SK-N-MC (cell line): ENCODE measurements around the gene BLTP3A.
"Not testable (repeated sequence)": the region's sequence is repeated elsewhere in the genome, so short reads cannot be mapped to it uniquely, and the experiment has no call there.

ENCODE experiments used
- DNase-seq: peaks from one replicate; pipeline ENCODE4 v3.0.0-alpha.2; 2011; ENCODE audit warnings: low read depth, low spot score
- H3K27ac ChIP-seq: fragments of 200-600 bp; sonication (generic); 2 replicates; pipeline ENCODE4 v1.5.1; 2016; ENCODE audit warnings: mixed run types
- H3K36me3 ChIP-seq: fragments of 200-600 bp; sonication (generic); 2 replicates; pipeline ENCODE4 v1.6.1; 2017; ENCODE audit warnings: antibody characterized with exemption, low read length, mixed read lengths; ENCODE audit not compliant: insufficient read depth
- H3K4me3 ChIP-seq: fragments of 200-600 bp; sonication (generic); 2 replicates; pipeline ENCODE4 v1.5.1; 2016
- H3K9ac ChIP-seq: fragments of 200-600 bp; sonication (generic); 2 replicates; pipeline ENCODE4 v1.8.0; 2017; ENCODE audit warnings: mixed run types, mixed read lengths; ENCODE audit not compliant: insufficient read length
- H3K9me3 ChIP-seq: fragments of 200-600 bp; sonication (generic); 2 replicates; pipeline ENCODE4 v1.6.1; 2017; ENCODE audit warnings: low read depth, mild to moderate bottlenecking, antibody characterized with exemption, low read length, moderate library complexity, mixed read lengths
- EZH2 ChIP-seq: fragments of 200-600 bp; sonication (generic); IDR thresholded peaks from one replicate; pipeline ENCODE4 v1.6.1; 2017; ENCODE audit warnings: antibody characterized with exemption
- FOXP2 ChIP-seq: optimal IDR thresholded peaks from 2 replicates; pipeline ENCODE3; 2011; ENCODE audit warnings: mild to moderate bottlenecking, moderate library complexity; ENCODE audit not compliant: insufficient read depth; ENCODE audit errors: extremely low read length, control extremely low read depth
- POLR2AphosphoS5 ChIP-seq: IDR thresholded peaks from 2 replicates; pipeline ENCODE4 v1.6.1; 2012; ENCODE audit warnings: mild to moderate bottlenecking, low read depth, low read length, borderline replicate concordance

Gene BLTP3A, protein sequence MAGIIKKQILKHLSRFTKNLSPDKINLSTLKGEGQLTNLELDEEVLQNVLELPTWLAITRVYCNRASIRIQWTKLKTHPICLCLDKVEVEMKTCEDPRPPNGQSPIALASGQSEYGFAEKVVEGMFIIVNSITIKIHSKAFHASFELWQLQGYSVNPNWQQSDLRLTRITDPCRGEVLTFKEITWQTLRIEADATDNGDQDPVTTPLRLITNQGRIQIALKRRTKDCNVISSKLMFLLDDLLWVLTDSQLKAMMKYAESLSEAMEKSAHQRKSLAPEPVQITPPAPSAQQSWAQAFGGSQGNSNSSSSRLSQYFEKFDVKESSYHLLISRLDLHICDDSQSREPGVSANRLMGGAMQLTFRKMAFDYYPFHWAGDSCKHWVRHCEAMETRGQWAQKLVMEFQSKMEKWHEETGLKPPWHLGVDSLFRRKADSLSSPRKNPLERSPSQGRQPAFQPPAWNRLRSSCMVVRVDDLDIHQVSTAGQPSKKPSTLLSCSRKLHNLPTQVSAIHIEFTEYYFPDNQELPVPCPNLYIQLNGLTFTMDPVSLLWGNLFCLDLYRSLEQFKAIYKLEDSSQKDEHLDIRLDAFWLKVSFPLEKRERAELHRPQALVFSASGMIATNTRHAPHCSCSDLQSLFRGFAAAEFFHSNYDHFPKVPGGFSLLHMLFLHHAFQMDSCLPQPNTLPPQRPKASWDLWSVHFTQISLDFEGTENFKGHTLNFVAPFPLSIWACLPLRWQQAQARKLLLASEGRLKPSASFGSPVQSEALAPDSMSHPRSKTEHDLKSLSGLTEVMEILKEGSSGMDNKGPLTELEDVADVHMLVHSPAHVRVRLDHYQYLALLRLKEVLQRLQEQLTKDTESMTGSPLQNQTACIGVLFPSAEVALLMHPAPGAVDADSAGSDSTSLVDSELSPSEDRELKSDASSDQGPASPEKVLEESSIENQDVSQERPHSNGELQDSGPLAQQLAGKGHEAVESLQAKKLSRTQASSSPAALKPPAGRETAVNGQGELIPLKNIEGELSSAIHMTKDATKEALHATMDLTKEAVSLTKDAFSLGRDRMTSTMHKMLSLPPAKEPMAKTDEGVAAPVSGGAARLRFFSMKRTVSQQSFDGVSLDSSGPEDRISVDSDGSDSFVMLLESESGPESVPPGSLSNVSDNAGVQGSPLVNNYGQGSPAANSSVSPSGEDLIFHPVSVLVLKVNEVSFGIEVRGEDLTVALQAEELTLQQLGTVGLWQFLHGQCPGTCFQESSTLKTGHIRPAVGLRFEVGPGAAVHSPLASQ (N-terminal part only)

DNA sequence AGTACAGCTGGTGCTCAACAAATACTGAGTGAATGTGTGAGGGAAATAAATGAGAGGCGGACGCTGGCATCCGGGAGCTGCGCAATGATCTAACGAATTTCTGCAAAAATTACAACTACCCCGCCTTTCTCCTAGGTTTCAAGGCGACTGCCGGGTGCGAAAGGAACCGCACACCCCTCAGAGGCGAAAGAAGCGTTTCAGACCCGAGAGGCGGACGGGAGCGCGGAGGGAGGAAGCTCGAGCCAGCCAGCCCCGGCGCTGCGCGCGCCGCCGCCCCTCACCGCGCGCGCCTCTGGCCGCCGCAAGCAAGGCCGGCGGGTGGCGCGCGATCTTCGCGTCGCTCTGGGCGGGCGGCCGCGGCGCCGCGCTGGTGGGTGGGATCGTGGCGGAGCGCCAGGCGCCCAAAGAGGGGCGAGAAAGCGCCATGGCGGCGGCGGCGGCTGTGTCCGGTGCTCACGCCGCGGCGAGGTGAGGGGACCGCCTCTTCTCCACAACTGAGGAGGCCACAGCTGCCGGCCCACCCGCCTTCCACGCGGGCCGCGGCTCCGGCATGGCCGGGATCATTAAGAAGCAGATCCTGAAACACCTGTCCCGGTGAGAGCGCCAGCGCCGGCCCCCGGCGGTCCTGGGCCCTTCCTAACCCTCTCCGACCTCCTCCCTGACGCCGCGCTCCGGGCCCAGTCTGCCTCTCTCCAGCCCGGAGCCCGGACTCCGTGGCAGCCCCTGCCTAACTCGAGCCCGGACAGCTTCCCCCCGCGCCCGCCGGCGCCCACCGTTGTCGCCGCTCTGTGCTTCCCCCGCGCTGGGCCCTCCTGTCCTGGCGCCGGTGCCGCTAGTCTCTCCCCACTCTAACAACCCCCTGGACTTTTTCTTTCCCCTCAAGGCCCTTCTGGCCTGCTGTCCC is at the start of gene BLTP3A:
Gene BLTP3A (plus strand): TSS at position 383 of the 904 bp plus-strand sequence. CDS start 168 bp downstream, at position 551.
- DNase-seq, result no peak
- Histone ChIP-seq H3K36me3 (no peaks in the 10 kb centered on the region), H3K9ac (peak within 1 kb of the TSS; percentile 95), H3K4me3 (peak within 1 kb of the TSS; percentile 88), H3K27ac (peak within 1 kb of the TSS; percentile 60; the same call in 1 of the 2 replicates), H3K9me3 (no peaks in the 10 kb centered on the region)
- TF ChIP-seq POLR2AphosphoS5 (peak; percentile 78; the same call in 1 of the 2 replicates), EZH2 (no peak)

DNA sequence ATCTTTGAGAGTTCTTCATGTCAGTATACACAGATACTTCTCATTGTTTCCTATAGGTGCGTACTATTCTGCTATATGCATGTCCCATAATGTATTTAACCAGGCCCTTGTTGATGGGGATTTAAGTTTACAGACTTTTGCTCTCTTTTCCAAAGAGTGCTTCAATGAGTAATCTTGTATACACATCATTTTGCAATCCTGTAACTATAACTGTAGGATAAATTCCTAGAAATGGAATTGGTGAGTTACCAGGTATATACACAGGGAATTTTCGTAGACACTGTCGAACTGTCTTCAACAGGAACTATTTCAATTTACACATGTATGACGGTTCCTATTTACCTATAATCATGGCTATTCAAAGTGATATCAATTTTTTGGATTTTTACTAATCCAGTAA is 49.8 kb upstream of the BLTP3A start:
- no peak overlapping the region for H3K27ac ChIP-seq
- TF ChIP-seq FOXP2, result no peak
- TF ChIP-seq POLR2AphosphoS5, result no peak
- TF ChIP-seq EZH2, result no peak

DNA sequence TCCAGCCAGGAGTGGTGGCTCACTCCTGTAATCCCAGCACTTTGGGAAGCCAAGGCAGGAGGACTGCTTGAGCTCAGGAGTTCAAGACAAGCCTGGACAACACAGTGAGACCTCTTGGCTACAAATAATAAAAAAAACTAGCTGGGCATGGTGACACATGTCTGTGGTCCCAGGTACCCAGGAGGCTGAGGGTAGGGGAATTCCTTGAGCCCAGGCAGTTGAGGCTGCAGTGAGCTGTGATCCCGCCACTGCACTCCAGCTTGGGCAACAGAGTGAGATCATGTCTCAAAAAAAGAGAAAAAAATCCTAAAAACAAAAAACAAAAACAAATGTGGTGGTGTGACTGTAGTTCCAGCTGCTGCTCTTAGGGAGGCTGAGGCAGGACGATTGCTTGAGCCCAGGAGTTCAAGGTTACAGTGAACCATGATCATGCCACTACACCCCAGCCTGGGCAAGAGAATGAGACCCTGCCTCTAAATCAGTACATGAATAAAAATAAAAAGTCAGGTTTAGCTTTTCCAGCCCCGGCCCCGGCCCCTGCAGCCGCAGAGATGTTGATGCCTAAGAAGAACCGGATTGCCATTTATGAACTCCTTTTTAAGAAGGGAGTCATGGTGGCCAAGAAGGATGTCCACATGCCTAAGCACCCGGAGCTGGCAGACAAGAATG is 48.1 kb upstream of the BLTP3A start:
- Histone ChIP-seq H3K27ac (no peak overlapping the region), H3K9me3 (no peaks in the 10 kb centered on the region), H3K9ac (no peak overlapping the region), H3K36me3 (no peaks in the 10 kb centered on the region), H3K4me3 (no peak overlapping the region)
- DNase-seq, result no peak
- no peak for TF ChIP-seq FOXP2
- TF ChIP-seq EZH2, result no peak
- no peak for TF ChIP-seq POLR2AphosphoS5

More for the DNA sequence above, 49.8 kb upstream of the BLTP3A start:
- H3K9me3 ChIP-seq, result no peaks in the 10 kb centered on the region
- no peaks in the 10 kb centered on the region for H3K36me3 ChIP-seq
- no peak overlapping the region for H3K4me3 ChIP-seq
- no peak overlapping the region for H3K9ac ChIP-seq
- DNase-seq, result no peak

DNA sequence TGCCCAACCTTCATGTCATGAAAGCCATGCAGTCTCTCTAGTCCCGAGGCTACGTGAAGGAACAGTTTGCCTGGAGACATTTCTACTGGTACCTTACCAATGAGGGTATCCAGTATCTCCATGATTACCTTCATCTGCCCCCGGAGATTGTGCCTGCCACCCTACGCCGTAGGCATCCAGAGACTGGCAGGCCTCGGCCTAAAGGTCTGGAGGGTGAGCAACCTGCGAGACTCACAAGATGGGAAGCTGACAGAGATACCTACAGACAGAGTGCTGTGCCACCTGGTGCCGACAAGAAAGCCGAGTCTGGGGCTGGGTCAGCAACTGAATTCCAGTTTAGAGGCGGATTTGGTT is 47.6 kb upstream of the BLTP3A start:
- H3K9ac ChIP-seq, H3K4me3 ChIP-seq, H3K36me3 ChIP-seq, DNase-seq, H3K9me3 ChIP-seq, H3K27ac ChIP-seq: not testable (repeated sequence)

DNA sequence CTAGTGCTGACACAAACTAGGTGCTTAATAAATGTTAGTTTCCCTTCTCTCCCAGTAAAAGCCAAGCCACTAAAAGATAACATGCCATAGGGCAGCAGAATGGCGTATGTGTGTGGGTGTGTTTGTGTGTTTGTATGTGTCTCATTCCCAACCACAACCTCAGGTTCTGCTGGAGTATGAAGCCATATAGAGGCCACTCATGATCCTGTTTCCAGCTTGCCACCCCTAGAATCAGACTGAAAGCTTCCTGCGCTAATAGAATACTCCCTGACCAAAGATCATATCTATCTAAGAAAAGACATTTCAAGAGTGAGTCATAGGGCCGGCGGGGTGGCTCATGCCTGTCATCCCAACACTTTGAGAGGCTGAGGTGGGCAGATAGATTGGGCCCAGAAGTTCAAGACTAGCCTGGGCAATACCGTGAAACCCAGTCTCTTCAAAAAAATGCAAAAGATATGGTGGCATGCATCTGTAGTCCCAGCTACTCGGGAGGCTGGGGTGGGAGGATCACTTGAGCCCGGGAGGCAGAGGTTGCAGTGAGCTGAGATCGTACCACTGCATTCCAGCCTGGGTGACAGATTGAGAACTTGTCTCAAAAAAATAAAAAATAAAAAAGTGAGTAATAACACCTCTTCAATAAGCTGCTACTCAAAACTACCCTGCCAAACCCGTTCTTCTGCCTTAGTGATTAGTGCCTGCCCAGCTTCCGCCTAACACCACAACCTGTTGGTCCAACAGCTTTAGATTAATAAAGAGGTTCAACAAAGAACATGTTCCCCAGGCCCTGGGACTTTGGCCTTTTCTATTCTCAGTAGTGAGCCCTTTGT is 46.4 kb upstream of the BLTP3A start:
- no peak for DNase-seq
- H3K4me3 ChIP-seq, result no peak overlapping the region
- no peak overlapping the region for H3K27ac ChIP-seq
- no peaks in the 10 kb centered on the region for H3K9me3 ChIP-seq
- H3K9ac ChIP-seq, result no peak overlapping the region
- H3K36me3 ChIP-seq, result no peaks in the 10 kb centered on the region
- TF ChIP-seq EZH2 (no peak), POLR2AphosphoS5 (no peak), FOXP2 (no peak)

DNA sequence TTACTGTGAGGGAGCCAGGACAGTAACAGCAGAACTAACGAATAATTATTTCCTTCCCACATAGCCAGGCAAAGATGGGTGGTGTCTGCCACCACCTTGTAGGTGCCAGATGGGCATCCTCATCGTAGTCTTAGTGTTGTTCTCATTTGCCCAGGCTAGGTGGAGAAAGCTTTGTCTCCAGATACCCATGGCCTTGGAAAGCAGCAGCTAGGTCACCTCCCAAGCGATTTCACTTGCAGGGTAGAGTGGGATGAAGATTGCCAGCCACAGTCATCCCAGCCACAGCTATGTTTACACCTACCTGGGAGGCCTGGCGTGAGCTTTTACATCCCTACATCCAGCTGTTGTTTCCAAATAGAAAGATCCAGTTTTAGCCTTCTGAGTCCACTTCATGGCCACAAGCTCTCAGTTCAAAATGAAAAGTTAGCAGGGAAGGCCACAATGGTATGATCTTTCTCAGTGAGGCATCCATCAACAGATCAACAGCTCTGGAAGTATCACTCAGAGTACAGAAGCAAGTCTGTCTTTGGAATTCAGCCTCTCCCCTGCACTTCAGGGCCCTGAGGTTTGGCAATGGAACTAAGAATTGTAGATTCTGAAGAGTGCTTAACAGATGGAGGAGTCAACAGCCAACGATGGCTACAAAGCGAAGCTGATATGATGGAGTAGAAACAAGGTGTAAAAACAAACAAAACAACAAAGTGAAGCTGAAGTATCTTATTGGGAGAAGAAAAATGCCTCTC is 45.6 kb upstream of the BLTP3A start:
- H3K4me3 ChIP-seq, result no peak overlapping the region
- no peaks in the 10 kb centered on the region for H3K36me3 ChIP-seq
- H3K27ac ChIP-seq, result no peak overlapping the region
- H3K9me3 ChIP-seq, result no peaks in the 10 kb centered on the region
- TF ChIP-seq POLR2AphosphoS5, result no peak
- no peak for TF ChIP-seq FOXP2
- TF ChIP-seq EZH2, result no peak
- no peak overlapping the region for H3K9ac ChIP-seq
- no peak for DNase-seq
